Neuronal stem cell (in vitro differentiated cells): ENCODE results near the gene C17orf113.

ENCODE experiments used
- DNase-seq: peaks from one replicate; pipeline ENCODE4 v3.0.0-alpha.2; 2013; ENCODE audit warnings: low spot score
- H2AFZ ChIP-seq: one replicate; pipeline ENCODE4 v1.6.1; 2013; ENCODE audit warnings: mild to moderate bottlenecking, low read length, inconsistent platforms
- H2AK5ac ChIP-seq: 2 replicates; pipeline ENCODE4 v1.6.1; 2013; ENCODE audit warnings: low read depth, mild to moderate bottlenecking, inconsistent platforms, low read length, moderate library complexity, mixed read lengths
- H2BK120ac ChIP-seq: 2 replicates; pipeline ENCODE4 v1.6.1; 2013; ENCODE audit warnings: low read depth, mild to moderate bottlenecking, inconsistent platforms, low read length, moderate library complexity, mixed read lengths
- H2BK12ac ChIP-seq: one replicate; pipeline ENCODE4 v1.6.1; 2013; ENCODE audit warnings: low read length, inconsistent platforms
- H2BK15ac ChIP-seq: 2 replicates; pipeline ENCODE4 v1.6.1; 2013; ENCODE audit warnings: mild to moderate bottlenecking, low read length, inconsistent platforms, mixed read lengths
- H2BK5ac ChIP-seq: one replicate; pipeline ENCODE4 v1.6.1; 2013; ENCODE audit warnings: inconsistent platforms, mild to moderate bottlenecking, low read length, moderate library complexity
- H3K14ac ChIP-seq: one replicate; pipeline ENCODE4 v1.6.1; 2013; ENCODE audit warnings: low read length, inconsistent platforms
- H3K18ac ChIP-seq: 2 replicates; pipeline ENCODE4 v1.6.1; 2013; ENCODE audit warnings: low read length, inconsistent platforms
- H3K23ac ChIP-seq: 2 replicates; pipeline ENCODE4 v1.6.1; 2013; ENCODE audit warnings: low read depth, mild to moderate bottlenecking, mixed read lengths, low read length, inconsistent platforms; ENCODE audit not compliant: poor library complexity
- H3K27ac ChIP-seq: replicated peaks from 3 replicates; pipeline ENCODE4 v1.5.1; 2013; ENCODE audit warnings: low read length, inconsistent platforms
- H3K27me3 ChIP-seq, 3 experiments: 2 replicates each; pipeline ENCODE4 v1.6.1; 2013; ENCODE audit warnings: low read length in 3 of 3, mild to moderate bottlenecking in 2 of 3, inconsistent platforms in 1 of 3, low read depth in 1 of 3, mixed read lengths in 1 of 3, moderate library complexity in 1 of 3; ENCODE audit not compliant: control insufficient read depth in 3 of 3, insufficient read depth in 3 of 3
- H3K36me3 ChIP-seq, 2 donors: replicated peaks in 1 of 2; 2 replicates each; pipeline ENCODE4 v1.6.1; 2013; ENCODE audit warnings: low read length in 2 of 2; ENCODE audit not compliant: control insufficient read depth in 2 of 2, insufficient read depth in 2 of 2
- H3K4ac ChIP-seq: 2 replicates; pipeline ENCODE4 v1.6.1; 2013; ENCODE audit warnings: inconsistent platforms, mild to moderate bottlenecking, low read length, moderate library complexity
- H3K4me1 ChIP-seq, 2 donors: 1 replicate in 1 of 2; 2 replicates in 1 of 2; pipeline ENCODE4 v1.6.1; 2013; ENCODE audit warnings: low read length in 2 of 2, low read depth in 1 of 2; ENCODE audit not compliant: control insufficient read depth in 2 of 2, insufficient read depth in 1 of 2
- H3K4me2 ChIP-seq: one replicate; pipeline ENCODE4 v1.6.1; 2013; ENCODE audit warnings: mild to moderate bottlenecking, low read length, inconsistent platforms; ENCODE audit not compliant: insufficient read depth, poor library complexity, severe bottlenecking
- H3K4me3 ChIP-seq, 2 donors: 2 replicates each; pipeline ENCODE4 v1.5.1; 2013; ENCODE audit warnings: low read length in 2 of 2, mild to moderate bottlenecking in 2 of 2, inconsistent platforms in 1 of 2, moderate library complexity in 1 of 2
- H3K79me1 ChIP-seq: one replicate; pipeline ENCODE4 v1.6.1; 2013; ENCODE audit warnings: low read depth, mild to moderate bottlenecking, inconsistent platforms, low read length, moderate library complexity
- H3K9ac ChIP-seq: one replicate; pipeline ENCODE4 v1.6.1; 2013; ENCODE audit warnings: mild to moderate bottlenecking, low read depth, low read length, inconsistent platforms; ENCODE audit not compliant: poor library complexity
- H3K9me3 ChIP-seq, 2 donors: replicated peaks in 1 of 2; 2 replicates each; pipeline versions ENCODE3 to v1.6.1; 2013; ENCODE audit warnings: low read length in 2 of 2, mild to moderate bottlenecking in 2 of 2, inconsistent platforms in 1 of 2, low read depth in 1 of 2, mixed read lengths in 1 of 2, moderate library complexity in 1 of 2; ENCODE audit not compliant: control insufficient read depth in 2 of 2, insufficient read depth in 1 of 2
- H4K8ac ChIP-seq: one replicate; pipeline ENCODE4 v1.6.1; 2013; ENCODE audit warnings: low read depth, mild to moderate bottlenecking, inconsistent platforms, low read length, moderate library complexity
- H4K91ac ChIP-seq: one replicate; pipeline ENCODE4 v1.6.1; 2013; ENCODE audit warnings: low read length, low read depth, mild to moderate bottlenecking, inconsistent platforms; ENCODE audit not compliant: poor library complexity
- WGBS, 2 donors: extraction: QIAGEN DNeasy Blood & Tissue Kit; methylation state at CpG; one replicate each; pipeline ENCODE4 v1.1.7; 2013; ENCODE audit warnings: missing lambda C conversion rate in 2 of 2, mixed read lengths in 1 of 2; ENCODE audit not compliant: insufficient read length in 2 of 2, insufficient replicate concordance in 1 of 2; ENCODE audit errors: extremely low coverage in 2 of 2; 5-methylcytosine and 5-hydroxymethylcytosine counted together

C17orf113 gene

DNA sequence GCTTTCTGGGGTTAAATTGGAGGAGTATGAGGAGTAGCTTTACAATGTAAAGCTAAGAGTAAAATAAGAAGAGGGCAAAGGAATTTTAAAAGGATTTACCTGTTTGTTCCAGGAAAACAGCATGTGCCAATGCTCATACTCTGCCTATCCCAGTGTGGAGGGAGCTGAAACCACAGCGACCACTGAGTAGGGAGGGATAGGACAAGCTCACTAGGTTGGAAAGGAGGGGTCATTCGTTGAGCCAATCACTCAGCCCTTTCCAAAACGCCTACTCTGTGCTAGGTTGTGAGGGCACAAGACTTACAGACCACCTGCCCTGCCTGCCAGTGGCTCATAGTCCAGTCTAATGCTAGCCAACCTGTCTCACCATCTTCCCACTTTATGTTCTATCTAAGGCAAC, 32.1 kb downstream of the C17orf113 start:
- peaks cover 6 to 28% of the 10 kb centered on the region in 2 donors for H3K36me3 ChIP-seq
- no peak overlapping the region for H4K8ac ChIP-seq
- no peak overlapping the region for H3K18ac ChIP-seq
- no peaks in the 10 kb centered on the region for H3K9me3 ChIP-seq
- no peak overlapping the region for H2BK5ac ChIP-seq
- H3K27me3 ChIP-seq: no peaks in the 10 kb centered on the region
- H2BK12ac ChIP-seq: no peak overlapping the region
- H4K91ac ChIP-seq: no peak overlapping the region
- H2BK120ac ChIP-seq: no peak overlapping the region
- H2AK5ac ChIP-seq: no peak overlapping the region
- no CpG with 5 or more reads among the region's 3 CpGs for WGBS, 2 donors
- no peak overlapping the region for H3K4me2 ChIP-seq
- H2BK15ac ChIP-seq: no peak overlapping the region
- DNase-seq: no peak
- H3K23ac ChIP-seq: no peak overlapping the region
- H2AFZ ChIP-seq: peak overlapping the region; percentile 96
- H3K9ac ChIP-seq: peak overlapping the region; percentile 68
- no peak overlapping the region for H3K27ac ChIP-seq
- no peak overlapping the region for H3K14ac ChIP-seq
- H3K79me1 ChIP-seq: peaks cover 12% of the 10 kb centered on the region
- peak overlapping the region; percentile 34 to 92 for H3K4me3 ChIP-seq
- H3K4ac ChIP-seq: no peak overlapping the region
- H3K4me1 ChIP-seq: peaks cover 5 to 10% of the 10 kb centered on the region in 2 donors

DNA sequence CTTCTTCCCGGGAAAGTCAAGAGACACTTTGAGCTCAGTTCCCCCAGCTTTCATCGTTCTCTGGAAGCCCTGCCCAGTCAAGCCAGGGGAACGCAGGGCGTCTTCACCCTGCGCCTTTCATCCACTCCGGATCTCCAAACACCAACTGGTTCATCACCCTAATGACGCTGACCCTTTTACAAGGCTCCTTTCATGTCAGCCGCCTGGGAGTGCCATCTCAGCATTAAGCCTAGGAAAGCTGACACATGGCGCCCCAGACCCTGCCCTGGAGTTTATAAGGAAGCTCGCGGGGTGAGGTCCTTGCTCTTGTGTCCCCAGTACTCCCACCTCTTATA, 32.6 kb downstream of the C17orf113 start:
- WGBS, 2 donors: no CpG with 5 or more reads among the region's 11 CpGs
- Histone ChIP-seq H3K4me3 (peak overlapping the region; percentile 90 to 92), H3K23ac (no peak overlapping the region), H4K91ac (no peak overlapping the region), H4K8ac (no peak overlapping the region), H2BK12ac (no peak overlapping the region), H2BK120ac (no peak overlapping the region), H3K14ac (no peak overlapping the region), H3K27me3 (no peaks in the 10 kb centered on the region), H3K9me3 (no peaks in the 10 kb centered on the region), H3K27ac (peak overlapping the region; percentile 90), H2BK5ac (no peak overlapping the region), H3K18ac (peak overlapping the region; percentile 66), H2AFZ (peak overlapping the region; percentile 96), H3K4ac (no peak overlapping the region), H3K36me3 (peaks cover 5 to 23% of the 10 kb centered on the region in 2 donors), H2BK15ac (no peak overlapping the region), H3K9ac (peak overlapping the region; percentile 74), H3K79me1 (peaks cover 12% of the 10 kb centered on the region), H3K4me2 (peak overlapping the region; percentile 72), H2AK5ac (no peak overlapping the region), H3K4me1 (peaks cover 5 to 10% of the 10 kb centered on the region in 2 donors)
- DNase-seq: no peak

DNA sequence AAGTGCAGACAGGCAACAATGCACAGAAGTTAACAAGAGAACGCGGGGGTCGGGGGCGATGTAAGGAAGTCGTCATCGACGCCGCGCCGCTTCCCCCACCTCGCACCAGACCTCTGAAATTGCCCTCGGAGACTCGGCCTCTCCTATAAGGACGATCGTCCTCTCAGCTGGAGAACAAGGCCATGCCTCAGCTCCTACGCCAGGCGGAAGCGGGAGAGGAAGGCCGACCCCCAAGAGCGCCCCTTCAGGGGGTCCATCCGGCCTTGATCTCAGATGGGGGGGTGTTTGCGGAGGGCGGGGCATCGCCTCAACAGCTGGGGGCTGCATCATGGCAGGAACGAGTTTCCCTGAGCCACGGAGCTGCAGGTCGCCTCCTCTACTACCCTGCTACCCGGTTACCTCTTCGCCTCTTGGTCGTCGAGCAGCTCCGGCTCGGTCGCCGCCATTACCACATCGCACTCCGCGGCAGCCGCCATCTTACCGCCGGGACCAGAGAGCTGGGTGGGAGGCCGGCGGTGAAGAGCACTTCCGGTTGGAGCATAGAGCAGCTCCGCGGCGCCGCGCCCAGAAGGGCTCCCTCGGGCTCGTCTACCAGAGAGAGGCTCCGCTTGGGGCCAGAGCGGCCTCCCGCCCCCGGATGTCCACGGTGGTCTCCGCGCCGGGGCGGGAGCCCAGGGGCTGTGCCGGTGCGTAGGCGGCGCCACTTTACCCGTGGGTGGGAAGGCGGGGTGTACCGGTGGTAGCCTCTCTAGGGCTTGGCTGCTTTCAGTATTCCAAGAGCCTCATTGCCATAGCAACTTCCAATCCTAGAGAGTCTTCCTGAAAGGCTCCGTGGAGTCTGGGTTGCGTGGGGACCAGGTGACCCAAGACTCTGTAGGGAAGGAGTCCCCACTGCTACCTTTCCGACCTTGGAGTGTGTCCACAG, 33.2 kb downstream of the C17orf113 start, which contains the start of gene DNAJC7:
Gene DNAJC7, minus strand, starts transcription at position 499 of the 925 bp plus-strand sequence. Its CDS starts 23 bp downstream, at position 476.
- peak within 1 kb of the TSS; percentile 99 for H2BK5ac ChIP-seq
- H2BK15ac ChIP-seq: peak within 1 kb of the TSS; percentile 93
- peaks cover 5 to 10% of the 10 kb centered on the region in 2 donors for H3K4me1 ChIP-seq
- H3K4me3 ChIP-seq: peak within 1 kb of the TSS; percentile 90 to 92
- peak within 1 kb of the TSS; percentile 97 for H4K91ac ChIP-seq
- peak within 1 kb of the TSS; percentile 96 for H2AFZ ChIP-seq
- DNase-seq: peak; percentile 90
- H3K36me3 ChIP-seq: peaks cover 3 to 22% of the 10 kb centered on the region in 2 donors
- peak within 1 kb of the TSS; percentile 84 for H3K4me2 ChIP-seq
- no peaks in the 10 kb centered on the region for H3K27me3 ChIP-seq
- peak within 1 kb of the TSS; percentile 99 for H3K23ac ChIP-seq
- H2AK5ac ChIP-seq: peak within 1 kb of the TSS; percentile 94
- peaks cover 12% of the 10 kb centered on the region for H3K79me1 ChIP-seq
- no peak within 1 kb of the TSS for H2BK12ac ChIP-seq
- peak within 1 kb of the TSS; percentile 100 for H3K9ac ChIP-seq
- H2BK120ac ChIP-seq: no peak within 1 kb of the TSS
- H3K9me3 ChIP-seq: no peaks in the 10 kb centered on the region
- H3K14ac ChIP-seq: peak within 1 kb of the TSS; percentile 75
- WGBS, 2 donors: no CpG with 5 or more reads among the region's 70 CpGs
- peak within 1 kb of the TSS; percentile 74 for H4K8ac ChIP-seq
- no peak within 1 kb of the TSS for H3K4ac ChIP-seq
- H3K27ac ChIP-seq: peak within 1 kb of the TSS; percentile 90
- peak within 1 kb of the TSS; percentile 99 for H3K18ac ChIP-seq

DNA sequence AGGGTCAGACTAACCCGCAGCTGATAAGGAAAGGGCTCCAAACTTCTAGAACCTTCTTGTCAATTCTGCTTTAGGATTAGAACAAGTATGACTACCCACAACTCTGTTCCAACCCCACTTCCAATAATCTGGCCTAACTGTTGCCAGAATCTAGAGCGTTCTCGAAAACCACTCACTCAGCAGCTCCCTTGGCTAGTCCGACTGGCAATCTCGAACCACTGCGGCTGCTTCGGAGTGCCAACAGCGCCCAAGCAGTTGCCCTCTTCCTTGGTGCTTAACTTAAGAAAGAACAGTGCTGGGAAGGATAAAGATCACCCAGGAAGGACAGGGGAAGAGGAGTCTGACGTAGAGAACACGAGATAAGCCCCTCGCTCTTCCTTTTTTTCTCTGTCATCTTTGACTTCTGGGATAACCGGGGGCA, 34.0 kb downstream of the C17orf113 start:
- Histone ChIP-seq H3K27ac (no peak overlapping the region), H2BK15ac (no peak overlapping the region), H4K8ac (no peak overlapping the region), H4K91ac (no peak overlapping the region), H2BK120ac (no peak overlapping the region), H3K9me3 (no peaks in the 10 kb centered on the region), H3K4me3 (peak overlapping the region; percentile 90 to 92), H3K4me1 (peaks cover 5 to 10% of the 10 kb centered on the region in 2 donors), H3K79me1 (peaks cover 12% of the 10 kb centered on the region), H2AFZ (peak overlapping the region; percentile 96), H3K36me3 (peaks cover under 1 to 22% of the 10 kb centered on the region in 2 donors), H3K14ac (no peak overlapping the region), H3K27me3 (no peaks in the 10 kb centered on the region), H3K4me2 (peak overlapping the region; percentile 84), H3K4ac (no peak overlapping the region), H2AK5ac (no peak overlapping the region), H3K18ac (no peak overlapping the region), H3K9ac (peak overlapping the region; percentile 71), H3K23ac (no peak overlapping the region), H2BK5ac (no peak overlapping the region), H2BK12ac (no peak overlapping the region)
- no peak for DNase-seq
- no CpG with 5 or more reads among the region's 12 CpGs for WGBS, 2 donors
